Lower leg skin (tissue), 4 donors: Measurements from ENCODE around the gene P4HA2. TPM values are rescaled to one million over a fixed set of nuclear protein-coding genes. Genes with fewer than 3 reads are reported as not detected.

Experiments used
- DNase-seq, 2 donors: peaks; one replicate each; pipeline ENCODE4 v3.0.0-alpha.2; 2019; ENCODE audit warnings: low spot score in 2 of 2
- H3K4me3 ChIP-seq: fragments of 200-600 bp; sonication (generic); 2 replicates; pipeline ENCODE4 v1.5.1; 2017; ENCODE audit warnings: mild to moderate bottlenecking, low read depth; ENCODE audit not compliant: poor library complexity, severe bottlenecking
- CTCF ChIP-seq, 3 donors: fragments of 450-650 bp; IDR thresholded peaks; one replicate each; pipeline ENCODE4 v1.5.1; 2016; ENCODE audit warnings: antibody characterized with exemption in 3 of 3, mild to moderate bottlenecking in 3 of 3, moderate library complexity in 2 of 3
- POLR2A ChIP-seq, 2 donors: fragments of 450-650 bp; IDR thresholded peaks; one replicate each; pipeline ENCODE4 v1.6.1; 2016 to 2017; ENCODE audit warnings: antibody characterized with exemption in 2 of 2, mild to moderate bottlenecking in 1 of 2, moderate library complexity in 1 of 2
- WGBS, 2 donors: methylation state at CpG; one replicate each; pipeline ENCODE4 v1.1.5; 2018; 5-methylcytosine and 5-hydroxymethylcytosine counted together
- intact Hi-C: fragments of 100-400 bp; cut with DNase I; formaldehyde crosslinking; loops from one replicate; pipeline ENCODE4 v1.15.0; 2023; ENCODE audit warnings: low total_unique reads
- total RNA-seq, 4 donors: library from RNA; depleted of rRNA; stranded (reverse); fragments of >200 nt; gene quantifications; one replicate each; pipeline ENCODE4 v1.1.0, GENCODE V29; 2016

The P4HA2 gene
- total RNA-seq, 4 donors from 2014 or later, result 18.0 to 40.5 (median 26.7) TPM

- DNase-seq, result peak; percentile 15 to 84
- intact Hi-C loops, result no loop called here
- 42 to 68% methylated on average over 6 of the region's 7 CpGs for WGBS, 2 donors
- no peak overlapping the region for H3K4me3 ChIP-seq
- no peak for TF ChIP-seq CTCF (IDR thresholded peaks at IDR 0.05)
- TF ChIP-seq POLR2A (IDR thresholded peaks at IDR 0.05), result no peak
Observed at GRCh38 chr5:132266031-132266835, 38.6 kb upstream of the P4HA2 start.

DNA sequence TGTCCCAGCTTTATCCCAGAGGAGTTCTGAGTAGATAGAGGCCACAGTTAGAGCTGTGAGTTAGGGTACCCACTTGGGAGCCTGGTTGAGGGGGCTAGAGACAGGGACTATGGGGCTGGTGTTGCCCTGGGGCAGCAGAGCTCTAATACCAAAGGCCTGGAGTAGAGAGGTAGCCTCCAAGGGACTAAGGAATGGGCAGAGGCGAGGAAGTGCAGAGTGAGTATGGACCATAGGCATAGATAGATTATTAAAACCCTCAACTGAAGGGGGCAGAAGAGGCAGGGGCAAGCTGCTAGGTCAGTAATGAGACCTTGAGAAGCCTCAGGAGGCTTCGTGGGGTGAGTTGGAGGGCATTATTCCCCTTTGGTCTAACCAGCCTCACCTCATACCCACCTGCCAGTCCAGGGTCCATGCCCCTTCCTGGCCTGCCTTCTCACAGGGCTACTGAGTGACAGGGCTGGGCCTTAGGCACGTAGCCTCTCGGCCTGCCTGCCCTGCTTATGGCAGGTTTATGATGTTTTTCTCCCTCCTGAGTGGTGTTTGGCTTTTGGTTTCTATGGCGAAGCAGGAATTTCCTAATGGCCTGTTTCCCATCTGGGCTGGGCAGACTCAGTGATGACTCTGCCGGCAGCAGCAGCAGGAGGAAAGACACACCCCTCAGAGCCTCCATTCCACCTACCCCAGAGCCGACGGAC, 37.8 kb upstream of the P4HA2 start:
- DNase-seq, result peak; percentile 52 to 89
- no peak for TF ChIP-seq POLR2A (IDR thresholded peaks at IDR 0.05)
- 22 to 33% methylated on average over 8 of the region's 8 CpGs for WGBS, 2 donors
- H3K4me3 ChIP-seq, result no peak overlapping the region
- intact Hi-C loops, result no loop called here

GRCh38 chr5:132264546-132265335, 37.1 kb upstream of the P4HA2 start:
- DNase-seq, result peak; percentile 12 to 49
- TF ChIP-seq CTCF (IDR thresholded peaks at IDR 0.05), result no peak
- TF ChIP-seq POLR2A (IDR thresholded peaks at IDR 0.05), result no peak
- intact Hi-C loops, result no loop called here

GRCh38 chr5:132263548-132264261, 36.1 kb upstream of the P4HA2 start:
- WGBS, 2 donors, result 63 to 66% methylated on average over 7 of the region's 7 CpGs
- TF ChIP-seq POLR2A (IDR thresholded peaks at IDR 0.05) (no peak), CTCF (IDR thresholded peaks at IDR 0.05) (no peak)
- no peak overlapping the region for H3K4me3 ChIP-seq
- peak; percentile 14 to 84 for DNase-seq
- intact Hi-C loops, result no loop called here

More at GRCh38 chr5:132264546-132265335, 37.1 kb upstream of the P4HA2 start:
- WGBS, 2 donors, result 58 to 61% methylated on average over 4 of the region's 4 CpGs
- no peak overlapping the region for H3K4me3 ChIP-seq

DNA sequence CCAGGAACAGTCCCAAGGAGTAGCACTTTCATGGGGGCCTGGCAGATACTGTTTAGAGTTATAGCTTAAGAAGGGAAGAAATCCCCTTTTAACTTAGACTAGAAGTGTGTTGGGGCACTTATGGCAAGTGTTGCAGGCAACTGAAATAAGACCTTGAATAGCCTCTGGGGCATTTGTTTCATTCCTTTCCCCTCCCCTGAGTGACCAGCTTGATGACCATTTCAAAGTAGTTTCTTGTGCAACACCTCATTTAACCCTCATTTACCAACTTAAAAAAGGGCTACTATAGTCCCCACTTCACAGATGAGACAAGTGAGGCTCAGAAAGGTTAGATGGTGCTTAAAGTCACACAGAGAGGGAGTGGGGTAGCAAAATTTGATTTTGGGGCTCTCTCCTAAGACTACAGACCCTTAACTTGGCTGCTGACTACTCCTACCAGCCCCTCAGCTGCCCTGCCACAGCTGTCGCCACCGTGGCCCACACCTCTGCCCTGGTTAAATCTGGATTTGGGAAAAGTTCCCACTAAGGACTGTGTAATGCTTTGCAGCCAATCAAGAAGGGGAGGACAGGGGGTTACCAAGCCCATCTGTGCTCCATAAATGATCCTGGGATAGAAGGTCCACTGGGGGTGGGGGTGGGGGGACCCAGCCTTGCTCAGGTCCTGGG, 35.4 kb upstream of the P4HA2 start:
- intact Hi-C loops, result no loop called here
- no peak overlapping the region for H3K4me3 ChIP-seq
- DNase-seq, result no peak
- WGBS, 2 donors, result 92 to 100% methylated on average over 2 of the region's 2 CpGs
- TF ChIP-seq POLR2A (IDR thresholded peaks at IDR 0.05) (no peak), CTCF (IDR thresholded peaks at IDR 0.05) (no peak)
